SK-N-SH treated with all-trans-retinoic acid at 6 μM for 48 hours (cell line): ENCODE results near the gene SORCS2.

Source experiments
- ATAC-seq: fragments of 200-7000 bp; cut with Tn5 transposase; 3 replicates; pipeline ENCODE4 v1.9.1; 2020; ENCODE audit warnings: mild to moderate bottlenecking, moderate library complexity
- BACH2 ChIP-seq: fragments of 250-450 bp; sonication (Bioruptor Pico); IDR thresholded peaks from 2 replicates; pipeline ENCODE4 v1.9.0; 2021; ENCODE audit warnings: mild to moderate bottlenecking, borderline replicate concordance
- CREB5 ChIP-seq: fragments of 250-450 bp; sonication (Bioruptor Pico); IDR thresholded peaks from 2 replicates; pipeline ENCODE4 v1.5.1; 2020; ENCODE audit warnings: low read depth, mild to moderate bottlenecking, moderate library complexity
- CSRNP3 ChIP-seq: fragments of 250-450 bp; sonication (Bioruptor Pico); IDR thresholded peaks from 2 replicates; pipeline ENCODE4 v1.5.1; 2021; ENCODE audit warnings: mild to moderate bottlenecking, moderate library complexity
- ESRRG ChIP-seq: fragments of 250-450 bp; sonication (Bioruptor Pico); IDR thresholded peaks from 2 replicates; pipeline ENCODE4 v1.6.1; 2021; ENCODE audit warnings: mild to moderate bottlenecking
- GLIS3 ChIP-seq: fragments of 250-450 bp; sonication (Bioruptor Pico); IDR thresholded peaks from 2 replicates; pipeline ENCODE4 v1.5.0; 2020; ENCODE audit warnings: mild to moderate bottlenecking, moderate library complexity
- ISL1 ChIP-seq: fragments of 250-450 bp; sonication (Bioruptor Pico); IDR thresholded peaks from 2 replicates; pipeline ENCODE4 v2.1.2; 2022; ENCODE audit warnings: mild to moderate bottlenecking, moderate library complexity
- OSR1 ChIP-seq: fragments of 250-450 bp; sonication (Bioruptor Pico); IDR thresholded peaks from 2 replicates; pipeline ENCODE4 v1.8.0; 2022; ENCODE audit warnings: moderate library complexity, mild to moderate bottlenecking, inconsistent platforms
- PATZ1 ChIP-seq: fragments of 250-450 bp; sonication (Bioruptor Pico); IDR thresholded peaks from 2 replicates; pipeline ENCODE4 v1.8.0; 2020; ENCODE audit warnings: mild to moderate bottlenecking, moderate library complexity, borderline replicate concordance
- POU6F1 ChIP-seq: fragments of 250-450 bp; sonication (Bioruptor Pico); IDR thresholded peaks from 2 replicates; pipeline ENCODE4 v1.8.0; 2021; ENCODE audit warnings: low read depth, mild to moderate bottlenecking, moderate library complexity, borderline replicate concordance
- PPARA ChIP-seq: fragments of 250-450 bp; sonication (Bioruptor Pico); IDR thresholded peaks from 2 replicates; pipeline ENCODE4 v1.5.0; 2020; ENCODE audit warnings: mild to moderate bottlenecking, borderline replicate concordance
- RARB ChIP-seq: fragments of 250-450 bp; sonication (Bioruptor Pico); IDR thresholded peaks from 2 replicates; pipeline ENCODE4 v1.8.0; 2021; ENCODE audit warnings: mild to moderate bottlenecking, moderate library complexity
- SNAI2 ChIP-seq: fragments of 250-450 bp; sonication (Bioruptor Pico); IDR thresholded peaks from 2 replicates; pipeline ENCODE4 v1.5.0; 2020; ENCODE audit warnings: mild to moderate bottlenecking, moderate library complexity
- TOX ChIP-seq: fragments of 250-450 bp; sonication (Bioruptor Pico); IDR thresholded peaks from 2 replicates; pipeline ENCODE4 v1.8.0; 2021; ENCODE audit warnings: mild to moderate bottlenecking, moderate library complexity, borderline replicate concordance
- TSHZ2 ChIP-seq: fragments of 250-450 bp; sonication (Bioruptor Pico); IDR thresholded peaks from 2 replicates; pipeline ENCODE4 v1.5.0; 2020; ENCODE audit warnings: mild to moderate bottlenecking, moderate library complexity
- ZC3H10 ChIP-seq: fragments of 250-450 bp; sonication (Bioruptor Pico); IDR thresholded peaks from 2 replicates; pipeline ENCODE4 v1.5.1; 2021; ENCODE audit warnings: mild to moderate bottlenecking, moderate library complexity
- ZFP3 ChIP-seq: fragments of 250-450 bp; sonication (Bioruptor Pico); IDR thresholded peaks from 2 replicates; pipeline ENCODE4 v1.5.0; 2020; ENCODE audit warnings: mild to moderate bottlenecking, moderate library complexity
- ZFP30 ChIP-seq: fragments of 450-650 bp; formaldehyde crosslinking; IDR thresholded peaks from 2 replicates; pipeline ENCODE4 v1.5.0; 2022; ENCODE audit warnings: mild to moderate bottlenecking, moderate library complexity
- ZNF565 ChIP-seq: fragments of 450-650 bp; formaldehyde crosslinking; conservative IDR thresholded peaks from 2 replicates; pipeline ENCODE4 v1.5.0; 2020; ENCODE audit warnings: low read depth, mild to moderate bottlenecking, moderate library complexity
- ZNF70 ChIP-seq: fragments of 450-650 bp; formaldehyde crosslinking; IDR thresholded peaks from 2 replicates; pipeline ENCODE4 v1.5.0; 2020; ENCODE audit warnings: mild to moderate bottlenecking, moderate library complexity
- ZNF8 ChIP-seq: fragments of 450-650 bp; formaldehyde crosslinking; IDR thresholded peaks from 2 replicates; pipeline ENCODE4 v1.5.0; 2020; ENCODE audit warnings: mild to moderate bottlenecking, moderate library complexity

SORCS2 gene

GRCh38 chr4:7297374-7297773 is 105.0 kb downstream of the SORCS2 start:
- TF ChIP-seq BACH2 (CRISPR knock-in tag) (no peak), ZFP3 (CRISPR knock-in tag) (no peak), CSRNP3 (no peak), GLIS3 (CRISPR knock-in tag) (no peak), TOX (CRISPR knock-in tag) (no peak), PATZ1 (CRISPR knock-in tag) (no peak), TSHZ2 (CRISPR knock-in tag) (no peak), SNAI2 (CRISPR knock-in tag) (no peak), ZFP30 (CRISPR knock-in tag) (no peak)
- ATAC-seq: no peak

- no peak for TF ChIP-seq ZNF8 (CRISPR knock-in tag)
- TF ChIP-seq ESRRG (CRISPR knock-in tag): no peak
- TF ChIP-seq ZC3H10 (CRISPR knock-in tag): no peak
- no peak for TF ChIP-seq PPARA
- no peak for TF ChIP-seq ISL1 (CRISPR knock-in tag)
- TF ChIP-seq TSHZ2 (CRISPR knock-in tag): no peak
- no peak for TF ChIP-seq CREB5 (CRISPR knock-in tag)
- TF ChIP-seq POU6F1 (CRISPR knock-in tag): no peak
- no peak for TF ChIP-seq PATZ1 (CRISPR knock-in tag)
- TF ChIP-seq OSR1 (CRISPR knock-in tag): no peak
- TF ChIP-seq GLIS3 (CRISPR knock-in tag): no peak
- no peak for TF ChIP-seq CSRNP3
- TF ChIP-seq ZNF70 (CRISPR knock-in tag): no peak
- no peak for TF ChIP-seq SNAI2 (CRISPR knock-in tag)
- no peak for TF ChIP-seq ZFP3 (CRISPR knock-in tag)
- no peak for TF ChIP-seq ZFP30 (CRISPR knock-in tag)
- no peak for TF ChIP-seq RARB (CRISPR knock-in tag)
- no peak for TF ChIP-seq TOX (CRISPR knock-in tag)
- TF ChIP-seq ZNF565 (CRISPR knock-in tag): no peak
Measured at GRCh38 chr4:7297881-7298280, 105.5 kb downstream of the SORCS2 start.

More at GRCh38 chr4:7297881-7298280, 105.5 kb downstream of the SORCS2 start:
- ATAC-seq: no peak
